ENCODE results near the gene DTX3.
"Not testable (repeated sequence)": the region's sequence is repeated elsewhere in the genome, so short reads cannot be mapped to it uniquely, and the experiment has no call there.

The DTX3 gene

DNA sequence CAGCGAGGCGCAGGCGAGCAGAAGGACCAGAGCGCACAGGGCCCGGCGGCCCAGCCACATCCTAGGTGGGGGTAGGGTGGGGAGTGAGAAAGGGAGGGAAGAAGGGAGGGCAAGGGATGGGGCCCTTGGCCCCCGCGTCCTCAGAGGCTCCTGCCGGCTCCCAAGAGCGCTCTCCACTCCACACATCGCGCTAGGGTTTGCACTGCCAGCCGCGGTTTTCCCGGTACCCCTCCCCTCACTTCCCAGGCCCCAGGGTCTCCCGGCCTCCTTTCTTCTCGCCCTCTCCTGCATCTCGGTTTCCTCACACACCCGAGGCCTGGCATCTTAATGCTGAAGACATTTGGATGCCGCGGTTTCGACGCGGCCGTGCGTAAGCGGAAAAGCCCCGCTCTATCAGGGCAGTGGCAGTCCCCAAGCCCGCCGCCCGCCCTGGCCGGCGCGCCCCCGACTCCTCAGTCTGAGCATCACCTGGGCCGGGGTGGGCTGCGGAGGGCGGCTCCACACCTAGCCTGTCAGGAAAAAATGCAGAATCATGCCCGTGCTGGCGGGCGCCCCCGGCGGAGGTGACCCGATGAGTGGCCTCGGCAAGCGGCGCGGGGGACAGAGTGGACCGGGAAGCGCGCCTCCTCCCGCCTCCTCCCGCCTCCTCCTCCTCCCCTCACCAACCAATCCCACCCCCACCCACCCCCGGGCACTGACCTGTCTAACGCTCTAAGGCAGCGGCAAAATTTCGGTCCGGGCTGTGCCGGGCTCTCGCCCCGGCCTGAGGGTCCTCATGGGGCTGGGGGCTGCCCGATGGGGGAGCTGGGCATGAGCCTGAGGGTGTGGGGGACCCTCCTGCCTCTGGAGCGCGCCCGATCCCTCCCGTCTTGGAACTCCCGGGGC, 27.7 kb downstream of the DTX3 start:
- no peak overlapping the region for H2BK15ac ChIP-seq (replicated peaks; ENCODE audit: low read depth)
- H3K36me3 ChIP-seq (ENCODE audit: control insufficient read depth, insufficient read depth, low read length): no peaks in the 10 kb centered on the region
- peak overlapping the region; percentile 59 for H3K9ac ChIP-seq (ENCODE audit: low read length)
- H3K4ac ChIP-seq (ENCODE audit: low read depth, low read length): peak overlapping the region; percentile 18
- no peak overlapping the region for H3K23ac ChIP-seq (ENCODE audit: low read length)
- no peak overlapping the region for H2BK5ac ChIP-seq (ENCODE audit: low read length)
- H2AK5ac ChIP-seq (ENCODE audit: low read length): no peak overlapping the region
- peak overlapping the region; percentile 79 for H3K4me2 ChIP-seq (ENCODE audit: low read length)
- no peaks in the 10 kb centered on the region for H3K79me1 ChIP-seq (ENCODE audit: low read length)
- no peak overlapping the region for H2BK120ac ChIP-seq (ENCODE audit: low read depth, low read length)
- peak overlapping the region; percentile 81 for H3K56ac ChIP-seq (ENCODE audit: low read length)
- H3K27ac ChIP-seq (ENCODE audit: low read depth, low read length): no peak overlapping the region
- peaks cover 48% of the 10 kb centered on the region for H3K27me3 ChIP-seq (ENCODE audit: insufficient read depth, low read length, poor library complexity)
- H4K8ac ChIP-seq (ENCODE audit: low read depth, low read length): no peak overlapping the region
- H3K4me1 ChIP-seq (ENCODE audit: control insufficient read depth, low read depth, low read length): no peaks in the 10 kb centered on the region
- no peaks in the 10 kb centered on the region for H3K79me2 ChIP-seq (ENCODE audit: control insufficient read depth, insufficient read depth, low read length)
- H3K18ac ChIP-seq (ENCODE audit: low read length): peak overlapping the region; percentile 44
- peak; percentile 43 for DNase-seq
- no peak overlapping the region for H4K5ac ChIP-seq (ENCODE audit: low read length)
- H3K4me3 ChIP-seq (ENCODE audit: low read length): no peak overlapping the region
- WGBS (ENCODE audit: extremely low coverage, insufficient coverage, low lambda C conversion rate): no CpG with 5 or more reads among the region's 67 CpGs

DNA sequence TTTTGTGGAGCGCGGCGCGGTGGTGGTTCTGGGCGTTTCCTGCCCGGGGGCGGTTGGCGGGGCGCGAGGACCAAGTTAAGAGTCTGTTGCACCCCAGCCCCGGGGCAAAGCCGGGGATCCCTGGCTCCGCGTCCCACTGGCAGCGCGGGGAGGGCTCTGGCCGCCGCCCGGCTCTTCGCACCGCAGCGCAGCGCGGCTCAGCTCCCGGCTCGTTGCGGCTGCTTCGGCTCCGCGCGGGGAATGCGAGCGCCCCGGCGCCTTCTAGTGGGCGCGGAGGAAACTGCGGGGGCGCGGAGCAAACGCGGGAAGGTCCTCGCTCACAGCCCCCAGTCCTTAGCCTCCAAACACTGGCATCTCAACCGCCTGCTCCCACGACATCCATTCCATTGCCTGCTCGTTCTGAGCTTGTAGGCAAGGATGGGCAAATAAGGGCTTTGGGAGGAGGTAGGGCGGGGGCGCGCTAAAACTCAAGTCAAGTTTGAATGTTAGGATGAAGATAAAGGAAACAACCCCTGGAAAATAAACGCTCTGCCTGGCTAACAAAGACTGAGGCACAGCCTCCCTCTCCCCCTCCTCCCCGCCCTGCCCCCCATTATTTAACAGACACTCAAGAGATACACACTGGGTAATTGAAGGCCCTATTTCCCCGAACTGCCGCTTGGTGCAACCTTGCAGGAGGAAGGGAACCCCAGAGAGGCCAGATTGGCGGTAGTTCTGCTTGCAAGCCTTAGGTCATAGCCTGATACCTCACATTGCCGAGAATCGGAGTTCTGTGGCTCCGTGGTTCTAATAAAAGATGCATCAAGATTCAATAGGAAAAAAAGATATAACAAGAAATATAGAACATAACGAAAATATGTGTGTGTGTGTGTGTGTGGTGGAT, 28.6 kb downstream of the DTX3 start, which contains the start of gene B4GALNT1:
TSS of gene B4GALNT1 (minus strand) at position 244 of the 883 bp plus-strand sequence. CDS start 1,069 bp downstream, outside the sequence.
- no peak within 1 kb of the TSS for H3K27ac ChIP-seq (ENCODE audit: low read depth, low read length)

DNA sequence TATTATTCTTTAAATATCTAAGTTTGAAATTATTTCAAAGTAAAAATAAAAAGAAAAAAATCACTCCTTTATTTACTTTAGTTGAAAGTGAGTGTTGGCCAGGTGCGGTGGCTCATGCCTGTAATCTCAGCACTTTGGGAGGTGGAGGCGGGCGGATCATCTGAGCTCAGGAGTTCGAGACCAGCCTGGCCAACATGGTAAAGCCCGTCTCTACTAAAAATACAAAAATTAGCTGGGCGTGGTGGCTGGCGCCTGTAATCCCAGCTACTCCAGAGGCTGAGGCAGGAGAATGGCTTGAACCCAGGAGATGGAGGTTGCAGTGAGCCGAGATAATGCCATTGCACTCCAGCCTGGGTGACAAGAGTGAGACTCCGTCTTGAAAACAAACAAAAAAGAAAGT, 32.1 kb downstream of the DTX3 start:
- H2BK5ac ChIP-seq (ENCODE audit: low read length): not testable (repeated sequence)

More for the DNA sequence above, 28.6 kb downstream of the DTX3 start, which contains the start of gene B4GALNT1:
- H3K23ac ChIP-seq (ENCODE audit: low read length): no peak within 1 kb of the TSS
- H2BK15ac ChIP-seq (replicated peaks; ENCODE audit: low read depth): no peak within 1 kb of the TSS
- H3K79me1 ChIP-seq (ENCODE audit: low read length): no peaks in the 10 kb centered on the region
- H3K4me1 ChIP-seq (ENCODE audit: control insufficient read depth, low read depth, low read length): no peaks in the 10 kb centered on the region
- WGBS (ENCODE audit: extremely low coverage, insufficient coverage, low lambda C conversion rate): 100% methylated on average over 1 of the region's 58 CpGs
- H3K4me3 ChIP-seq (ENCODE audit: low read length): no peak within 1 kb of the TSS
- peak within 1 kb of the TSS; percentile 81 for H3K56ac ChIP-seq (ENCODE audit: low read length)
- peak within 1 kb of the TSS; percentile 44 for H3K18ac ChIP-seq (ENCODE audit: low read length)
- H2BK5ac ChIP-seq (ENCODE audit: low read length): no peak within 1 kb of the TSS
- H2AK5ac ChIP-seq (ENCODE audit: low read length): no peak within 1 kb of the TSS
- H3K27me3 ChIP-seq (ENCODE audit: insufficient read depth, low read length, poor library complexity): peaks cover 40% of the 10 kb centered on the region
- H3K79me2 ChIP-seq (ENCODE audit: control insufficient read depth, insufficient read depth, low read length): no peaks in the 10 kb centered on the region
- peak within 1 kb of the TSS; percentile 59 for H3K9ac ChIP-seq (ENCODE audit: low read length)
- H3K36me3 ChIP-seq (ENCODE audit: control insufficient read depth, insufficient read depth, low read length): no peaks in the 10 kb centered on the region
- no peak within 1 kb of the TSS for H2BK120ac ChIP-seq (ENCODE audit: low read depth, low read length)
- peak within 1 kb of the TSS; percentile 79 for H3K4me2 ChIP-seq (ENCODE audit: low read length)
- H4K8ac ChIP-seq (ENCODE audit: low read depth, low read length): no peak within 1 kb of the TSS
- H4K5ac ChIP-seq (ENCODE audit: low read length): no peak within 1 kb of the TSS
- DNase-seq: peak; percentile 79
- peak within 1 kb of the TSS; percentile 18 for H3K4ac ChIP-seq (ENCODE audit: low read depth, low read length)

DNA sequence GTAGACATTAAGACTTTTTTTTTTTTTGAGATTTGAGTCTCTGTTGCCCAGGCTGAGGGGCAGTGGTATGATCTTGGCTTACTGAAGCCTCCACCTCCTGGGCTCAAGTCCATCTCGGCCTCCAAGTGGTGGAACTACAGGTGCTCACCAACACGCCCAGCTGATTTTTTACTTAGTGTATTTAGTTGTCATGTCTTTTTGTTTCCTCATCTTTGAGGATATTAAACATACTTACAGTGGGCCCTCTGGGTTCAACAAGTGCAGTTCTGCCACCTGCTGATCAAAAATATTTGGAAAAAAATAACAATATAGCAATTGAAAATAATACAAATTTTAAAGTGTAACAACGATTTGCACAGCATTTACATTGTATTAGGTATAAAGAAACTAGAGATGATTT, 32.7 kb downstream of the DTX3 start:
- Histone ChIP-seq H3K56ac (ENCODE audit: low read length) (no peak overlapping the region), H2BK15ac (replicated peaks; ENCODE audit: low read depth) (no peak overlapping the region), H4K5ac (ENCODE audit: low read length) (no peak overlapping the region), H2AK5ac (ENCODE audit: low read length) (no peak overlapping the region), H3K36me3 (ENCODE audit: control insufficient read depth, insufficient read depth, low read length) (no peaks in the 10 kb centered on the region), H3K4me1 (ENCODE audit: control insufficient read depth, low read depth, low read length) (no peaks in the 10 kb centered on the region), H2BK5ac (ENCODE audit: low read length) (no peak overlapping the region), H3K23ac (ENCODE audit: low read length) (no peak overlapping the region), H3K79me1 (ENCODE audit: low read length) (no peaks in the 10 kb centered on the region), H3K4me3 (ENCODE audit: low read length) (no peak overlapping the region), H2BK120ac (ENCODE audit: low read depth, low read length) (no peak overlapping the region), H3K4ac (ENCODE audit: low read depth, low read length) (no peak overlapping the region), H3K9ac (ENCODE audit: low read length) (no peak overlapping the region), H3K4me2 (ENCODE audit: low read length) (no peak overlapping the region), H3K18ac (ENCODE audit: low read length) (no peak overlapping the region), H4K8ac (ENCODE audit: low read depth, low read length) (no peak overlapping the region), H3K27me3 (ENCODE audit: insufficient read depth, low read length, poor library complexity) (no peaks in the 10 kb centered on the region), H3K27ac (ENCODE audit: low read depth, low read length) (no peak overlapping the region), H3K79me2 (ENCODE audit: control insufficient read depth, insufficient read depth, low read length) (no peaks in the 10 kb centered on the region)
- no peak for DNase-seq
- no CpG with 5 or more reads among the region's 3 CpGs for WGBS (ENCODE audit: extremely low coverage, insufficient coverage, low lambda C conversion rate)

More for the DNA sequence above, 32.1 kb downstream of the DTX3 start:
- not testable (repeated sequence) for H3K4me2 ChIP-seq (ENCODE audit: low read length); H2BK120ac ChIP-seq (ENCODE audit: low read depth, low read length); H3K18ac ChIP-seq (ENCODE audit: low read length); H3K79me1 ChIP-seq (ENCODE audit: low read length); H3K56ac ChIP-seq (ENCODE audit: low read length); H3K27ac ChIP-seq (ENCODE audit: low read depth, low read length); H4K5ac ChIP-seq (ENCODE audit: low read length); H3K27me3 ChIP-seq (ENCODE audit: insufficient read depth, low read length, poor library complexity); H3K79me2 ChIP-seq (ENCODE audit: control insufficient read depth, insufficient read depth, low read length); H2AK5ac ChIP-seq (ENCODE audit: low read length); H3K23ac ChIP-seq (ENCODE audit: low read length); H2BK15ac ChIP-seq (replicated peaks; ENCODE audit: low read depth); H4K8ac ChIP-seq (ENCODE audit: low read depth, low read length); H3K4ac ChIP-seq (ENCODE audit: low read depth, low read length); H3K4me3 ChIP-seq (ENCODE audit: low read length); H3K9ac ChIP-seq (ENCODE audit: low read length); H3K36me3 ChIP-seq (ENCODE audit: control insufficient read depth, insufficient read depth, low read length); DNase-seq; H3K4me1 ChIP-seq (ENCODE audit: control insufficient read depth, low read depth, low read length)
- no CpG with 5 or more reads among the region's 9 CpGs for WGBS (ENCODE audit: extremely low coverage, insufficient coverage, low lambda C conversion rate)

GRCh38 chr12:57638096-57638495, 33.5 kb downstream of the DTX3 start:
- H3K9ac ChIP-seq (ENCODE audit: low read length): no peak overlapping the region
- H3K18ac ChIP-seq (ENCODE audit: low read length): no peak overlapping the region
- DNase-seq: no peak
- no peaks in the 10 kb centered on the region for H3K4me1 ChIP-seq (ENCODE audit: control insufficient read depth, low read depth, low read length)
- no peak overlapping the region for H2AK5ac ChIP-seq (ENCODE audit: low read length)
- no peak overlapping the region for H3K56ac ChIP-seq (ENCODE audit: low read length)
- WGBS (ENCODE audit: extremely low coverage, insufficient coverage, low lambda C conversion rate): no CpG with 5 or more reads among the region's 3 CpGs
- no peak overlapping the region for H3K4me3 ChIP-seq (ENCODE audit: low read length)
- no peak overlapping the region for H3K4ac ChIP-seq (ENCODE audit: low read depth, low read length)
- H3K4me2 ChIP-seq (ENCODE audit: low read length): no peak overlapping the region
- H3K27ac ChIP-seq (ENCODE audit: low read depth, low read length): no peak overlapping the region
- H2BK120ac ChIP-seq (ENCODE audit: low read depth, low read length): no peak overlapping the region
- no peak overlapping the region for H2BK5ac ChIP-seq (ENCODE audit: low read length)
- H4K8ac ChIP-seq (ENCODE audit: low read depth, low read length): no peak overlapping the region
- H3K79me1 ChIP-seq (ENCODE audit: low read length): no peaks in the 10 kb centered on the region
- H3K23ac ChIP-seq (ENCODE audit: low read length): no peak overlapping the region
- no peaks in the 10 kb centered on the region for H3K27me3 ChIP-seq (ENCODE audit: insufficient read depth, low read length, poor library complexity)
- no peaks in the 10 kb centered on the region for H3K36me3 ChIP-seq (ENCODE audit: control insufficient read depth, insufficient read depth, low read length)
- no peak overlapping the region for H4K5ac ChIP-seq (ENCODE audit: low read length)
- no peak overlapping the region for H2BK15ac ChIP-seq (replicated peaks; ENCODE audit: low read depth)
- no peaks in the 10 kb centered on the region for H3K79me2 ChIP-seq (ENCODE audit: control insufficient read depth, insufficient read depth, low read length)
